Karpas-422 (cell line): ENCODE data around the gene DNAH12. TPM values are rescaled to one million over a fixed set of nuclear protein-coding genes. Genes with fewer than 3 reads are reported as not detected.

ENCODE experiments used
- DNase-seq: peaks from one replicate; pipeline ENCODE4 v3.0.0-alpha.2; 2015
- H2AFZ ChIP-seq: fragments of 200-600 bp; sonication (generic); 2 replicates; pipeline ENCODE4 v1.6.1; 2014; ENCODE audit warnings: antibody characterized with exemption, low read length, mixed read lengths
- H3K27ac ChIP-seq: fragments of 200-600 bp; sonication (generic); 2 replicates; pipeline ENCODE4 v1.5.1; 2014; ENCODE audit warnings: mild to moderate bottlenecking, low read length, moderate library complexity
- H3K27me3 ChIP-seq: fragments of 200-600 bp; sonication (generic); 2 replicates; pipeline ENCODE4 v1.6.1; 2014; ENCODE audit warnings: low read length, mixed read lengths
- H3K36me3 ChIP-seq: fragments of 200-600 bp; sonication (generic); 2 replicates; pipeline ENCODE4 v1.6.1; 2014; ENCODE audit warnings: low read length, mixed read lengths; ENCODE audit not compliant: insufficient read depth
- H3K4me1 ChIP-seq: fragments of 200-600 bp; sonication (generic); 2 replicates; pipeline ENCODE4 v1.6.1; 2014; ENCODE audit warnings: mild to moderate bottlenecking, low read length, mixed read lengths
- H3K4me2 ChIP-seq: fragments of 200-600 bp; sonication (generic); 2 replicates; pipeline ENCODE4 v1.6.1; 2014; ENCODE audit warnings: low read length, low read depth, mild to moderate bottlenecking; ENCODE audit not compliant: poor library complexity, severe bottlenecking
- H3K4me3 ChIP-seq: fragments of 200-600 bp; sonication (generic); 2 replicates; pipeline ENCODE4 v1.5.1; 2014; ENCODE audit warnings: mild to moderate bottlenecking, antibody characterized with exemption, low read length, mixed read lengths
- H3K79me2 ChIP-seq: fragments of 200-600 bp; sonication (generic); 2 replicates; pipeline ENCODE4 v1.6.1; 2014; ENCODE audit warnings: mild to moderate bottlenecking, low read length, mixed read lengths
- H3K9ac ChIP-seq: fragments of 200-600 bp; sonication (generic); 2 replicates; pipeline ENCODE4 v1.6.0; 2014; ENCODE audit warnings: low read length
- H3K9me2 ChIP-seq: fragments of 200-600 bp; sonication (generic), shearing (Covaris generic); replicated peaks from 2 replicates; pipeline ENCODE4 v1.6.0; 2014; ENCODE audit warnings: mild to moderate bottlenecking, low read length, moderate library complexity; ENCODE audit not compliant: insufficient read depth
- H3K9me3 ChIP-seq: fragments of 300-700, 200-600 bp; sonication (generic); 2 replicates; pipeline ENCODE4 v1.6.1; 2014; ENCODE audit warnings: low read length, mixed read lengths
- H4K20me1 ChIP-seq: fragments of 200-600 bp; sonication (generic); 2 replicates; pipeline ENCODE4 v1.6.1; 2014; ENCODE audit warnings: mild to moderate bottlenecking, antibody characterized with exemption, low read length, low read depth; ENCODE audit not compliant: insufficient read depth
- total RNA-seq: library from RNA; depleted of rRNA; stranded (reverse); fragments of >200 nt; shearing (Covaris generic); gene quantifications from 2 replicates; pipeline ENCODE4 v1.2.3, GENCODE V29; 2014; ENCODE audit warnings: low replicate concordance

DNAH12 gene
- total RNA-seq, 1 experiment from 2014 or later: not detected

DNA sequence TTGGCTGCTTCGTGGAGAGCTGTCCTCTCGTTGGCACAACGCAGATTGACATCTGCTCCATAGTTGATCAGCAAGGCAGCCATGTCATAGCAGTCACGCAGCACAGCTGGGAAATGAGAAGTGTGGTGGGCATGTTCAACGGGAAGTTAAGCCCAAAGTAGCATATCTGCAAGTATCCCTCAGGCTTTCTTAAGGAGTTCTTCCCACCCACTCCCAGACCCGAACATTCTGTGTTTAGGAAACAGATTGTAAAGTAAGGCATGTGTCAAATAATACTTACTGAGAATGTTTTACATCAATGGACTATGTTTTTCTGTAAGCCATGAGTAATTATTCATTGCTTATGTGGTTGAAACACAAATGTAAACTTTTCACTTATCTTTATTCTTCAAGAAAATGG lies 260.8 kb downstream of the DNAH12 start:
- H3K9me2 ChIP-seq: no peaks in the 10 kb centered on the region
- H3K9me3 ChIP-seq: no peaks in the 10 kb centered on the region
- no peaks in the 10 kb centered on the region for H3K27me3 ChIP-seq
- H3K4me2 ChIP-seq: no peak overlapping the region
- DNase-seq: no peak
- no peaks in the 10 kb centered on the region for H4K20me1 ChIP-seq
- no peak overlapping the region for H3K4me3 ChIP-seq
- no peak overlapping the region for H2AFZ ChIP-seq
- no peak overlapping the region for H3K9ac ChIP-seq
- H3K27ac ChIP-seq: no peak overlapping the region
- H3K4me1 ChIP-seq: no peaks in the 10 kb centered on the region
- H3K36me3 ChIP-seq: no peaks in the 10 kb centered on the region
- no peaks in the 10 kb centered on the region for H3K79me2 ChIP-seq

DNA sequence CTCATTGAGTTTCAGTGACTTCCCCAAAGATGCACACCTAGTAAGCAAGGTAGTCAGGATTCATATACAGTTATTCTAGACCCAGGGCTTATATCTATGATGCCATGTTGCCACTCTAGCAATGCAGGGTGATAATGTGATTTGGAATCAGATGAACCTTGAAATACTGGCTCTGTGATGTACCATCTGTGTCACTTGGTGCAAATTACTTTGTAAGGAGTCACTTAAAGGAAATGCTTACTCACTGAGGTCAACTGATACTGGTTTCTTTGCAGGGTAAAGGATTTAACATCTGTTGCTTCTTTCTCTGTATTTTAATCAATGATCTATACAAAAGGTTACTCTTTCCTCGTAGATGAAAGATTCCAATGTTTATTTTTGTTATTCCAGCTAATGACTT lies 262.4 kb downstream of the DNAH12 start:
- DNase-seq: no peak
- H3K79me2 ChIP-seq: no peaks in the 10 kb centered on the region
- no peak overlapping the region for H2AFZ ChIP-seq
- no peaks in the 10 kb centered on the region for H3K9me2 ChIP-seq
- H3K27me3 ChIP-seq: no peaks in the 10 kb centered on the region
- H3K36me3 ChIP-seq: no peaks in the 10 kb centered on the region
- H4K20me1 ChIP-seq: no peaks in the 10 kb centered on the region
- H3K27ac ChIP-seq: no peak overlapping the region
- no peaks in the 10 kb centered on the region for H3K4me1 ChIP-seq
- no peaks in the 10 kb centered on the region for H3K9me3 ChIP-seq
- H3K4me2 ChIP-seq: no peak overlapping the region
- no peak overlapping the region for H3K4me3 ChIP-seq
- H3K9ac ChIP-seq: no peak overlapping the region

DNA sequence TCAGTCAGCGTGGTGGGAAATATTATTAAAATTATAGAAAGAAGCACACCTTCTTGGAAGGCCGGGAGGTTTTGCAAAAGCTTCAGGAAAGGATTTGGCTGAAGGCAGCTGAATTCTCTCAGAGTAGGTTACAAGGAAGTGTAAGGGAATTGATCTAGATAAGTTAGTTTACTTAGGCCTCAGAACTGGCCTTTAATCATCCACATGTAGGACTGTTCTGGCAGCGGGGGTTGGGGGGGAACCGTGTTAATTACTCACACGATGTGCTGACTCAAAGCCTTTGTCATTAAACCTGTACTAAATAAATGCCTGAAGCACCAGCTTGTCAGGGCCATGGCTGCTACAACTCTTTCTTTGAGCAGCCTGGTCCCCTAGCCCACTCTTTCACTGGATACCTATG lies 264.5 kb downstream of the DNAH12 start:
- DNase-seq: no peak
- Histone ChIP-seq H3K36me3 (no peaks in the 10 kb centered on the region), H2AFZ (no peak overlapping the region), H3K9me2 (no peaks in the 10 kb centered on the region), H3K9ac (no peak overlapping the region), H3K9me3 (no peaks in the 10 kb centered on the region), H4K20me1 (no peaks in the 10 kb centered on the region), H3K4me1 (no peaks in the 10 kb centered on the region), H3K4me2 (no peak overlapping the region), H3K4me3 (no peak overlapping the region), H3K27ac (no peak overlapping the region), H3K27me3 (no peaks in the 10 kb centered on the region), H3K79me2 (no peaks in the 10 kb centered on the region)

DNA sequence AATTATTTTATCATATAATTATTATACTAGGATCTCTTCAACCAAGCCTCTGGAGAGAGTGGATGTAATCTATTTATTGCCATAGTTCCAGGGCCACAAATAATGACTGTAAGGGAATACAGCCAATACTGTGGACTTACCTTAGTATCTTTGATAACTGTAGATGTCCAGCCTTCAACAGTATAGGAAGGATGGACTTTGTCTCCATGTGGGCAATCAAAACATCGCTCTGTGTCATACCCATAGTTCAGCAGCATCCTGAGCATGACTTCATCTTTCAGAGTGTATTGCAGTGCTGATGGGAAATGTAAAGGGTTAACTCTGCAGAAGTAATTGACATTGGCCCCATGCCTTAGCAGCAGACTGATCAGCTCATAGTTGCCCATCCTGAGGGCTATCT lies 265.9 kb downstream of the DNAH12 start:
- H3K9me3 ChIP-seq: no peaks in the 10 kb centered on the region
- H3K9me2 ChIP-seq: no peaks in the 10 kb centered on the region
- H3K4me1 ChIP-seq: no peaks in the 10 kb centered on the region
- no peak overlapping the region for H3K9ac ChIP-seq
- 0 out of 2 replicates have a peak, but pooled peaks cover 5% of the 10 kb centered on the region for H3K36me3 ChIP-seq
- no peak overlapping the region for H3K4me3 ChIP-seq
- H3K79me2 ChIP-seq: no peaks in the 10 kb centered on the region
- H3K4me2 ChIP-seq: no peak overlapping the region
- no peaks in the 10 kb centered on the region for H4K20me1 ChIP-seq
- no peaks in the 10 kb centered on the region for H3K27me3 ChIP-seq
- DNase-seq: no peak
- H3K27ac ChIP-seq: no peak overlapping the region
- no peak overlapping the region for H2AFZ ChIP-seq

DNA sequence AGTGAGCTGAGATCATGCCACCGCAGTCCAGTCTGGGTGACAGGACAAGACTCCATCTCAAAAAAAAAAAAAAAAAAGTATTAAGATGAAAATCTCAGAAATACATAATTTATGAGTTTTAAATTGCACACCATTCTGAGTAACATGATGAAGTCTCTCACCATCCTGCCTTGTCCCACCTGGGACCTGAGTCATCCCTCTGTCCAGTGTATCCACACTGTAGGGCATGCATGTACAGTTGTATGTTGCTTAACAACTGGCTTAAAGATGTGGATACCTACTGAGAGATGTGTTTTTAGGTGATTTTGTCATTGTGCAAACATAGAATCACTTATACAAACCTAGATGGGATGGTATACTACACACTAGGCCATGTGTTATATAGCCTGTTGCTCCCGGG lies 268.8 kb downstream of the DNAH12 start:
- Histone ChIP-seq H4K20me1 (no peaks in the 10 kb centered on the region), H3K4me2 (no peak overlapping the region), H3K79me2 (no peaks in the 10 kb centered on the region), H3K4me1 (no peaks in the 10 kb centered on the region), H3K9ac (no peak overlapping the region), H3K9me3 (no peaks in the 10 kb centered on the region), H3K36me3 (peaks cover 22% of the 10 kb centered on the region; the same call in 1 of the 2 replicates), H3K9me2 (no peaks in the 10 kb centered on the region), H3K27ac (no peak overlapping the region), H3K4me3 (no peak overlapping the region), H3K27me3 (no peaks in the 10 kb centered on the region), H2AFZ (no peak overlapping the region)
- no peak for DNase-seq

DNA sequence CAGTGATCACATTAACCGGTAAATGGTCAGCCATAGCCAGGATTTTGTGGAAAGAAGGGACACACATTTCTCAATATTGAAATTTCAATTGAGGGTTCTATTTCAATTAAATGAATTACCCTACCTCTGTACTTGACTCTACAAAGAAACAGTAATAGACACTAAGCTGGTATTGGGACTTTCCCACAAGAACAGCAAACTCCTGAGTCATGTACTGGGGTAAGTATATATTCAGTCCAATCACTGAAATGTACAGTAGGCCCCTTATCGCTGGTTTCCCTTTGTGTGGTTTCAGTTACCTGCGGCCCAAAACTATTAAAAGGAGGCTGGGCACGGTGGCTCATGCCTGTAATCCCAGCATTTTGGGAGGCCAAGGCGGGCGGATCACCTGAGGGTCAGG lies 269.3 kb downstream of the DNAH12 start:
- H4K20me1 ChIP-seq: no peaks in the 10 kb centered on the region
- DNase-seq: no peak
- no peaks in the 10 kb centered on the region for H3K79me2 ChIP-seq
- no peak overlapping the region for H3K9ac ChIP-seq
- H3K9me3 ChIP-seq: no peaks in the 10 kb centered on the region
- H3K9me2 ChIP-seq: no peaks in the 10 kb centered on the region
- no peak overlapping the region for H3K4me3 ChIP-seq
- H3K4me2 ChIP-seq: no peak overlapping the region
- peaks cover 27% of the 10 kb centered on the region; the same call in 1 of the 2 replicates for H3K36me3 ChIP-seq
- H2AFZ ChIP-seq: no peak overlapping the region
- no peaks in the 10 kb centered on the region for H3K4me1 ChIP-seq
- no peak overlapping the region for H3K27ac ChIP-seq
- H3K27me3 ChIP-seq: no peaks in the 10 kb centered on the region

DNA sequence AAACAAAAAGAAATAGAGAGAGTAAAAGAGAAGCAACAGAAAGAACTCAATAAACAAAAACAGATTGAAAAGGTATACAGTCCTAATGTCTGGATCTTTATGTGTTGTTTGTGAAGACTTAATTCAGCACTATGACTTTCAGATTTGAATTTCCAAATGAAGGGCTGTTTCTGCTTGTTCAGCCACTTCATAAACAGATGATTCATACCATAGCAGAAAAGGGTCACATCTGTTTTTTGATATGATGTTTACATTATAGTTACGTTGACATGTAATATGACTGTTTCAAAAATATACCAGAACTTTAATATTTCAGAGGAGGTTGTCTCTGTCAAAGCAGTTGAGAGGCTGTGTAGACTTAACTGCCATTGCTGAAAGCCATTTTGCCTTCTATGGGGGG lies 275.7 kb downstream of the DNAH12 start:
- Histone ChIP-seq H3K27me3 (no peaks in the 10 kb centered on the region), H3K9ac (no peak overlapping the region), H4K20me1 (no peaks in the 10 kb centered on the region), H2AFZ (no peak overlapping the region), H3K79me2 (peaks cover 3% of the 10 kb centered on the region; the same call in 1 of the 2 replicates), H3K4me2 (no peak overlapping the region), H3K27ac (no peak overlapping the region), H3K9me3 (no peaks in the 10 kb centered on the region), H3K36me3 (peaks cover 46% of the 10 kb centered on the region), H3K9me2 (no peaks in the 10 kb centered on the region), H3K4me1 (no peaks in the 10 kb centered on the region), H3K4me3 (no peak overlapping the region)
- no peak for DNase-seq

DNA sequence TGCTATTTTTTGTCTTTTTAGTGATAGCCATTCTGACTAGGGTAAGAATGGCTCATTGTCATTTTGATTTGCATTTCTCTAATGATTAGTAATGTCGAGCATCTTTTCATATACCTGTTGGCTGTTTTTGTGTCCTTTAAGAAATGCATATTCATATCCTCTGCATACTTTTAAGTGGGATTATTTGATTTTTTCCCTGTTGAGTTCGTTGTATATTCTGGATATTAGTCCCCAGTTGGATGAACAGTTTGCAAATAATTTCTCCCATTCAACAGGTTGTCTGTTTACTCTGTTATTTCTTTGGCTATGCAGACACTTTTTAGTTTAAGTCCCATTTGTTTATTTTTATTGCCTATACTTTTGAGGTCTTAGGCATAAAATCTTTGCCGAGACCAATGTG lies 282.2 kb downstream of the DNAH12 start:
- Histone ChIP-seq H3K9me2 (no peaks in the 10 kb centered on the region), H2AFZ (no peak overlapping the region), H3K4me1 (no peaks in the 10 kb centered on the region), H4K20me1 (no peaks in the 10 kb centered on the region), H3K36me3 (peaks cover 62% of the 10 kb centered on the region), H3K4me3 (no peak overlapping the region), H3K9ac (no peak overlapping the region), H3K4me2 (no peak overlapping the region), H3K27me3 (no peaks in the 10 kb centered on the region), H3K79me2 (peaks cover 3% of the 10 kb centered on the region; the same call in 1 of the 2 replicates), H3K27ac (no peak overlapping the region), H3K9me3 (no peaks in the 10 kb centered on the region)
- DNase-seq: no peak

DNA sequence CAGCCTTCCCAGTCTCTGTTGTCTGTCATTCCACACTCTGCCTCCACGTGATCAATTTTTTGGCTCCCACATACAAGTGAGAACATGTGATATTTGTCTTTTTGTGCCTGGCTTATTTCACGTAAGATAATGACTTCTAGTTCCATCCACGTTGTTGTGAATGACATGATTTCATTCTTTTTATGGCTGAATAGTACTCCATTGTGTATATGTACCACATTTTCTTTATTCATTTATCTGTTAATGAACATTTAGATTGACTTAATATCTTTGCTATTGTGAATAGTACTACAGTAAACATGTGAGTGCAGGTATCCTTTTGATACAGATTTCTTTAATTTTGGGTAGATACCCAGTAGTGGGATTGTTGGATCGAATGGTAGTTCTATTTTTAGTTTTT lies 283.0 kb downstream of the DNAH12 start:
- no peak overlapping the region for H3K4me2 ChIP-seq
- no peak overlapping the region for H2AFZ ChIP-seq
- H3K9me2 ChIP-seq: no peaks in the 10 kb centered on the region
- H3K4me1 ChIP-seq: no peaks in the 10 kb centered on the region
- no peak for DNase-seq
- no peak overlapping the region for H3K27ac ChIP-seq
- H3K9me3 ChIP-seq: no peaks in the 10 kb centered on the region
- H3K27me3 ChIP-seq: no peaks in the 10 kb centered on the region
- H3K9ac ChIP-seq: no peak overlapping the region
- no peaks in the 10 kb centered on the region for H4K20me1 ChIP-seq
- H3K36me3 ChIP-seq: peaks cover 66% of the 10 kb centered on the region
- H3K4me3 ChIP-seq: no peak overlapping the region
- peaks cover 3% of the 10 kb centered on the region; the same call in 1 of the 2 replicates for H3K79me2 ChIP-seq
